Measurements from ENCODE around the gene TOB2.
"Not testable (repeated sequence)": the region's sequence is repeated elsewhere in the genome, so short reads cannot be mapped to it uniquely, and the experiment has no call there.

TOB2 gene

DNA sequence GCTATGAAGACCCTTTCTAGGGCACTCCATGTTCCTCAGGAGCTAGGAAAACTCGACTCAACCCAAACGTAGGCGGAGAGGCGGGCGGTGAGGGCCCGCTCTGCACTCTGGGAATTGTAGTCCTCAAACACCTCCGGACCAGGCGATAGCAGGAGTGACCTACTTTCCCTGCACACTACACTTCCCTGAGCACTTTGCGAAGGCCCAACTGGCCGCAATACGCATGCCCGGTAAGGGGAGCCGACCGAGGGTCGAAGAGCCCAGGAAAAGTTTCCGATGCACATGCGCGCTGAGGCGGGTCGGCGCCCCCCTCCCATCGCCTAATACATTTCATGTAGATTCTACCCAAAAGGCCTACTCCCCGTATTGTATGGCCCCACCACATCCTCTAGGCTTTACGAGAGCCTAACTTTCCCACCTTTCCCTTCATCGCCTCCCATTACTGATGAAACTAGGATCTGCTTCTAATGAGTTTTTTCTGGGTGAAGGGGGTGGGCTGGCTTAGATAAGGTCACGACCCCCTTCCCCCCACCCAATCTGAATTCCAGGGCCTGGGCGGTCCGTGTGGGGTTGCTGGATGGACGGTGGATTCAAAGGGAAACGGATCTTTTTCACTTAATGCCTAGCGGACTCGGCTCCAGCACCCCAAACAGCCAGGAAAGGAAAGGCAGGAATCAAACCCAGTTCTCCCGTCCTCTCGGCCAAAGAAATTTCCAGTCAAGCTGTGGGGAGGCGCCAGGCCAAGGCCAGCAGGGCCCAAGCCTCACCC, 2.1 kb downstream of the TOB2 start:
- TF ChIP-seq, protein P1, sequence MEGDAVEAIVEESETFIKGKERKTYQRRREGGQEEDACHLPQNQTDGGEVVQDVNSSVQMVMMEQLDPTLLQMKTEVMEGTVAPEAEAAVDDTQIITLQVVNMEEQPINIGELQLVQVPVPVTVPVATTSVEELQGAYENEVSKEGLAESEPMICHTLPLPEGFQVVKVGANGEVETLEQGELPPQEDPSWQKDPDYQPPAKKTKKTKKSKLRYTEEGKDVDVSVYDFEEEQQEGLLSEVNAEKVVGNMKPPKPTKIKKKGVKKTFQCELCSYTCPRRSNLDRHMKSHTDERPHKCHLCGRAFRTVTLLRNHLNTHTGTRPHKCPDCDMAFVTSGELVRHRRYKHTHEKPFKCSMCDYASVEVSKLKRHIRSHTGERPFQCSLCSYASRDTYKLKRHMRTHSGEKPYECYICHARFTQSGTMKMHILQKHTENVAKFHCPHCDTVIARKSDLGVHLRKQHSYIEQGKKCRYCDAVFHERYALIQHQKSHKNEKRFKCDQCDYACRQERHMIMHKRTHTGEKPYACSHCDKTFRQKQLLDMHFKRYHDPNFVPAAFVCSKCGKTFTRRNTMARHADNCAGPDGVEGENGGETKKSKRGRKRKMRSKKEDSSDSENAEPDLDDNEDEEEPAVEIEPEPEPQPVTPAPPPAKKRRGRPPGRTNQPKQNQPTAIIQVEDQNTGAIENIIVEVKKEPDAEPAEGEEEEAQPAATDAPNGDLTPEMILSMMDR (IDR thresholded peaks at IDR 0.05; ENCODE audit: low read depth, low read length), result no peak
- H3K4me3 ChIP-seq (ENCODE audit: low read depth, low read length), result peak overlapping the region; percentile 85

DNA sequence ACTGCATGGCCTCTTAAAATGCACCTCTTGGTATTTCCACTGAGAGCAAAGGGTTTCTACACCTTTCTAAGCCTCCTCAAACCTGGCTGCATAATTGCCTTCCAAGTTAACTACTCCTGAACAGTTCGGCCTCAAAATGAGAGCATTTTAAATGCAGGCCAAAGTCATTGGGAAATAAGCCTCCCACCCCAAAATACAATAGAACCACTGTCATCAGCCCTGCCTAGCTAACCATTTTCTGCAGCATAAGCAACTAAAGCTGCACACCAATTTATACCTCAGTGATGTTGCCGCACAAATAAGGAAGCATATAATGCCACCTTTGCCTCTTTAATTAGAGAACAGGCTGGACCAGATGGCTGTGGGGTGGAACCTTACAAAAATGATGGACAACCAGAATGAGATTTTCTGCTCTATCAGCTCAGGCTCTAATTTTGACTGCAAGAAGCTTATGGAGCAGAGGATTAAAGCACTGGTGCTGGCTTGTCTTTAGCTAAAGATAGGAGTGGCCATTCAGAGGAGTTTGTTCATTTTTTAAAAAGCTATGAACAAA, 4.3 kb downstream of the TOB2 start:
- H3K4me3 ChIP-seq (ENCODE audit: low read depth, low read length), result no peak overlapping the region
- TF ChIP-seq, protein P1 (IDR thresholded peaks at IDR 0.05; ENCODE audit: low read depth, low read length), result no peak

DNA sequence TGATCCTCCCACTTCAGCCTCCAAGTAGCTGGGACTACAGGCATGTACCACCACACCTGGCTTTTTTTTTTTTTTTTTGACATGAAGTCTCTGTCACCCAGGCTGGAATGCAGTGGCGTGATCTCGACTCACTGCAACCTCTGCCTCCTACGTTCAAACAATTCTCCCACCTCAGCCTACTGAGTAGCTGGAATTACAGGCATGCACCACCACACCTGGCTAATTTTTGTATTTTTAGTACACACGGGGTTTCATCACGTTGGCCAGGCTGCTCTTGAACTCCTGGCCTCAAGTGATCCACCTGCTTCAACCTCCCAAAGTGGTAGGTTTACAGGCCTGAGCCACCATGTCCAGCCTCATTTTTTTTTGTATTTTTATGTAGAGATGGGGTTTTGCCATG, 6.1 kb downstream of the TOB2 start:
- not testable (repeated sequence) for H3K4me3 ChIP-seq (ENCODE audit: low read depth, low read length)

DNA sequence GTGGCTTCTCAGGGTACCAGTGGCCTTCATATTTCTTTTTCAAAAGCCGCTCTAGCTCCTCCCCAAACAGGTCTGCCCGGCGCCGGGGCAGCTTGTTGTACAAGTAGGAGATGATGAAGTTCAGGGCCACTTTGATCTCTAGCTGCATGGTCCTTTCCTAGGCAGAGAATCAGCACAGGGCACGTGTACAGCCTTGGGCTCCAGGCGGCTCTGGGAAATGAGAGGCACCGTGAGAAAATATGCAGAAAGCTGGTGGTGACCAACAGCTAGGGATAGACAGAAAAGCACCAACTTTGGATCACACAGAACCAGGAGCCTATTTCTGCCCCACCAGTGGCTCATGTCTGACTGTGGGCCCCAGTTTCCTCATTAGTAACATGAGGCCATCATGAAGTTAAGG, 9.4 kb downstream of the TOB2 start:
- TF ChIP-seq, protein P1 (IDR thresholded peaks at IDR 0.05; ENCODE audit: low read depth, low read length), result no peak
- H3K4me3 ChIP-seq (ENCODE audit: low read depth, low read length), result no peak overlapping the region

DNA sequence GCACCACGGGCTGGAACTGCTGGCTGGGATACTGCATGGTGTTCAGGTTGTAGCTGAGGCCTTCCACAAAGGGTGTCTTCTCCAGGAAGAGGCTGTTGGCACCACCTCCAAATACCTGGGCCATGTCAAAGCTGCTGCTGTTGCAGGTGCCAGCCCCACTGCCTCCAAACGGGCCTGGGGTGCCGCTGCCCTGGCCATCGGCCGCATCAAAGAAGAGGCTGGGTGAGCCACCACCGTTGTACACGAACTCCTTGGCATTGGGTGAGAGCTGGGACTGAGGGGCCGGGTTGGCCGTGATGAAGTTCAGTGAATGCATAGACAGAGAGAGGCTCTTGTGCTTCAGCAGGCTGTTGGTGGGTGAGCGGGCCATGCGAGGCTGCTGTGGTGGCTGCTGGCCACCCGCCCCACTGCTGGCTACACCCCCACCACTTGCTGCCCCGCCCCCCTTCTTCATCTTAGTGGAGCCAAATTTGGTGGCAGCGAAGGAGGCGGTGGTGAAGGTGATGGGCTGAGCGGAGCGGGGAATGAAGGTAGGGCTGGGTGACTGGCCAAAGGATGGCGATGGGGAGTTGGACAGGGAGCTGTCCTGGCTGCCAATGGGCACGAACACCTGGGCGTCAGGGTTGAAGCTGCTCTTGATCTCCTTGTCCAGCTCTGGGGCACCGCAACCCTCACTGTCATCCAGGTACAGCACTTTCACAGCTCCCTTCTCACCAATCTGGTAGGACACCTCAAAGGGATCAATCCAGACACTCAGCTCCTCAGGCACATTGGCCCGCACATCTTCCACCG, 10.1 kb downstream of the TOB2 start:
- TF ChIP-seq, protein P1 (IDR thresholded peaks at IDR 0.05; ENCODE audit: low read depth, low read length), result no peak
- no peak overlapping the region for H3K4me3 ChIP-seq (ENCODE audit: low read depth, low read length)

DNA sequence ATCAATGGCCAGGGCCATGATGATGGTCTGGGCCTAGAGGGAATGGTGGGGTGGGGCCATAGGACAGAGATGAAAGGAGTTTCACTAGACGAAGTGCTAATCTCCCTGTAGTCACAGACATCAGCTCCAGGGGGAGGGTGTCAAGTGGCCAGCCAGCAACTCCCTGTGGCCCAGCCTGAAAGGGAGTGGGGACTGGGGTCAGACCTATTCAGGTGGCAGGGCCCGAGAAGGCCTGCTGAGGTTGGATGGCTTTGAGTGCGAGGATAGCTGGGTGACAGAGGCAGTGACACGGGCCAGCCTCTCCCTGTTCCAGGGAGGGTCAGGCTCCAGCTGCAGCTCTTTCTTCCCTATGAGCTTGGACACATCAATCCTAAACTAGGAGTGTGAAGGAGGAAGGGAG, 11.0 kb downstream of the TOB2 start:
- TF ChIP-seq, protein P1 (IDR thresholded peaks at IDR 0.05; ENCODE audit: low read depth, low read length), result no peak
- H3K4me3 ChIP-seq (ENCODE audit: low read depth, low read length), result no peak overlapping the region

DNA sequence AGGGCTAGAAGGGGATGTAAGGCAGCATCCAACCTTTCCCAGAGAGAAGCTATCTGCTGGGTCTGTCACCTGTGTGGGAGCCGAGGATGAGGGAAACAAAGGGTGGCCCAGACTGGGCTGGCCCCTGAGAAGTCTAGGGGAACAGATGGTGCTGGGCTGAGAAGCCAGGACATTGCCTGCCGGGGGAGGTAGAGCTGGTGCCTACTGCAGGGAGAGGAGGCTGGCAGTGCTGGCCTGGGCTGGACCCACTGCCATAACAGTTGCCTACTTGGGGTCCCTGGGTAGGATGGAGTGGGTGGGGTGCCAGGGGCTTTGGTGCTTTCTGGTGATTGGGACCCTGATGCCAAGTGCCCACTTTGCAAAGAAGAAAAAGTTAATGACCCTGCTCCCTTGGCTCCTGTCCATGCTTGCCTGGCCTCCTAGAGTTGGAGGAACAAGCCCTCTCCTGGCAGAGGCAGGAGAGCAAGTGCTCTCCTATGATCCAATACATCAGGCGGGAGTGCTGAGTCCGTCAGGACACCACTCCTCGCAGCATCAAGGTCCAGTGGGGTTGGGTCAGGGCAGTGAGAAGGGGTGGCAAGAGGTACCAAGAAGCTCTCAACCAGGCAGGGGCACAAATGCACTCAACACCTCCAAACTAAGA, 12.1 kb downstream of the TOB2 start:
- H3K4me3 ChIP-seq (ENCODE audit: low read depth, low read length), result not testable (repeated sequence)

DNA sequence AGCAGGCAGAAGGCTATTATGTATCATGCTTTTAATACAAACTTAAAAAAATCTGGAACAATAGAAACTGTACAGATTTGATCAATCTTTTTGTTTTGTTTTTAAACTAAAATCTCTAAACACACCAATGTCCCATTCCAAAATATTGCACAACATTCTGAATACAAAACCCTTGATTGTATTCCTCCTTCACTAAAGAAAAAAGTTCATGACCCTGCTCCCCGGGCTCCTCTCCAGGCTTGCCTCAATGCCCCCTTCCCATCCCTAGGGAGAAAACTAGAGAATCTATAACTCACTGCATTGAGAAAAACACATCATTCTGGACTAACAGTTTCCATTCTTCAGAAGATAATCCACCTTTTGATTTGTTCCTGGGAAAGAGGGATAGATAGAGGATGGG, 13.1 kb downstream of the TOB2 start:
- not testable (repeated sequence) for H3K4me3 ChIP-seq (ENCODE audit: low read depth, low read length)

Data from WI38 (cell line).